ENCODE results near the gene ITGAE. TPM values are rescaled to one million over a fixed set of nuclear protein-coding genes. Genes with fewer than 3 reads are reported as not detected.

ITGAE gene
- total RNA-seq, 1 experiment from 2014 or later: 51.3 TPM

- Histone ChIP-seq H3K4me3 (ENCODE audit: low read length) (peak overlapping the region; percentile 79; the same call in 1 of the 2 replicates), H3K9ac (ENCODE audit: low read length) (peak overlapping the region; percentile 85)
Measured at GRCh38 chr17:3693829-3694231, 107.2 kb downstream of the ITGAE start.

DNA sequence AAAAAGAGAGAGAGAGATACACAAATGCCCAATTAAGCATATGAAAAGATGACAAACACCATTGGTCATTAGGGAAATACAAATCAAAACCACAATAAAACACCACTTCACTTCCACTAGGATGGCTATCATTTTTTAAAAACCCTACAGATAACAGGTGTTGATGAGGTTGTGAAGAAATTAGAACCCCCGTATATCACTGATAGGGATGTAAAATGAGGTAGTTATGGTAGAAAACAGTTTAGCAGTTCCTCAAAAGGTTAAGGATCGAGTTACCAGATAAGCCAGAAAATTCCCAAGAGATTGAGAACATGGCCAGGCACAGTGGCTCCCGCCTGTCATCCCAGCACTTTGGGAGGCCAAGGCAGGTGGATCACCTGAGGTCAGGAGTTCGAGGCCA lies 107.8 kb downstream of the ITGAE start:
- H2AFZ ChIP-seq (ENCODE audit: low read length): no peak overlapping the region
- H3K4me3 ChIP-seq (ENCODE audit: low read length): no peak overlapping the region
- no peaks in the 10 kb centered on the region for H3K36me3 ChIP-seq (ENCODE audit: insufficient read depth, low read length)
- no peaks in the 10 kb centered on the region for H3K27me3 ChIP-seq (ENCODE audit: low read length)
- no peaks in the 10 kb centered on the region for H3K9me2 ChIP-seq (replicated peaks; ENCODE audit: insufficient read depth, low read length)
- H3K9me3 ChIP-seq (ENCODE audit: low read length): no peaks in the 10 kb centered on the region
- H3K4me1 ChIP-seq (ENCODE audit: low read length): peaks cover 71% of the 10 kb centered on the region
- H4K20me1 ChIP-seq (ENCODE audit: insufficient read depth, low read depth, low read length): peaks cover 13% of the 10 kb centered on the region
- H3K27ac ChIP-seq (ENCODE audit: low read length): peak overlapping the region; percentile 85
- no peak overlapping the region for H3K9ac ChIP-seq (ENCODE audit: low read length)
- peak; percentile 50 for DNase-seq
- peak overlapping the region; percentile 55 for H3K4me2 ChIP-seq (ENCODE audit: low read depth, low read length, poor library complexity, severe bottlenecking)
- H3K79me2 ChIP-seq (ENCODE audit: low read length): peaks cover 30% of the 10 kb centered on the region

More at GRCh38 chr17:3693829-3694231, 107.2 kb downstream of the ITGAE start:
- peaks cover 64% of the 10 kb centered on the region for H3K4me1 ChIP-seq (ENCODE audit: low read length)
- peaks cover 13% of the 10 kb centered on the region for H4K20me1 ChIP-seq (ENCODE audit: insufficient read depth, low read depth, low read length)
- H3K27ac ChIP-seq (ENCODE audit: low read length): peak overlapping the region; percentile 85
- no peaks in the 10 kb centered on the region for H3K36me3 ChIP-seq (ENCODE audit: insufficient read depth, low read length)
- peaks cover 30% of the 10 kb centered on the region for H3K79me2 ChIP-seq (ENCODE audit: low read length)
- H3K9me2 ChIP-seq (replicated peaks; ENCODE audit: insufficient read depth, low read length): no peaks in the 10 kb centered on the region
- no peaks in the 10 kb centered on the region for H3K27me3 ChIP-seq (ENCODE audit: low read length)
- peak; percentile 82 for DNase-seq
- peak overlapping the region; percentile 86 for H3K4me2 ChIP-seq (ENCODE audit: low read depth, low read length, poor library complexity, severe bottlenecking)
- H3K9me3 ChIP-seq (ENCODE audit: low read length): no peaks in the 10 kb centered on the region
- no peak overlapping the region for H2AFZ ChIP-seq (ENCODE audit: low read length)

DNA sequence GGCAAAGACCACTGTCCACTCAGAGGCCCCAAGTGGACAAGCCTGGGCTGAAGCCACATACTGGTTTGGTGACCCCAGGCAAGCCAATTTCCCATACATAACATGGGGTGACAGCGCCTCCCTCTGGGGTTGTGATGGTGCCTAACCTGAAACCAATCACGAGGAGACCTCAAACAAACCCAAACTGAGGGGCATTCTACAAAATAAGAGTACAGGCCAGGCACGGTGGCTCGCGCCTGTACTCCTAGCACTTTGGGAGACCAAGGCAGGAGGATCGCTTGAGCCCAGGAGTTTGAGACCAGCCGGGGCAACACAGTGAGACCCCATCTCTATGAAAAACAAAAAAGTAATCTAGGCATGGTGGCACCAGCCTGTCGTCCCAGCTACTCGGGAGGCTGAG lies 108.6 kb downstream of the ITGAE start:
- peak; percentile 65 for DNase-seq
- H3K36me3 ChIP-seq (ENCODE audit: insufficient read depth, low read length): no peaks in the 10 kb centered on the region
- no peaks in the 10 kb centered on the region for H3K9me2 ChIP-seq (replicated peaks; ENCODE audit: insufficient read depth, low read length)
- H3K79me2 ChIP-seq (ENCODE audit: low read length): peaks cover 30% of the 10 kb centered on the region
- no peak overlapping the region for H2AFZ ChIP-seq (ENCODE audit: low read length)
- peaks cover 75% of the 10 kb centered on the region for H3K4me1 ChIP-seq (ENCODE audit: low read length)
- H4K20me1 ChIP-seq (ENCODE audit: insufficient read depth, low read depth, low read length): peaks cover 13% of the 10 kb centered on the region
- no peak overlapping the region for H3K4me3 ChIP-seq (ENCODE audit: low read length)
- peak overlapping the region; percentile 85 for H3K27ac ChIP-seq (ENCODE audit: low read length)
- no peaks in the 10 kb centered on the region for H3K9me3 ChIP-seq (ENCODE audit: low read length)
- no peaks in the 10 kb centered on the region for H3K27me3 ChIP-seq (ENCODE audit: low read length)
- H3K4me2 ChIP-seq (ENCODE audit: low read depth, low read length, poor library complexity, severe bottlenecking): peak overlapping the region; percentile 55
- no peak overlapping the region for H3K9ac ChIP-seq (ENCODE audit: low read length)

DNA sequence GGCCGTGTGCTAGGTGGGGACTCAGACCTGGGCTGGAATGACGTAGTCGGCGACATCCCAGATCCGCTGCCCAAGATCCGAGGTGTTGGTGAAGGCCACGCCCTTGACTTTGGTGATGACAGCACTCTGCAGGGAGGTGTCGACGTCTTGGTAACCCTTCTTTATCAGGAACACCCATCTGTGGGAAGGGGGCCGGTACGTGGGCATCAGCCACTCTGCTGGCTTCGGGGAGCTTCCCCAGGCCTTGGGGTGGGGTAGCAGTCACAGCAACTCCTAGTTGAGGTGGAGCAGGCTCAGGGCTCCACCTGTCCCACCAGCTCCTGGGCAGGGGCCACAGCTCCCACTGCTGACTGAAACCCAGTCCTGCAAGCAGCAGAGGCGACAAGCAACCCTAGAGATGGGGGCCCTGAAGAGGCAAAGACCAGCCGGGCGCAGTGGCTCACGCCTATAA lies 109.3 kb downstream of the ITGAE start:
- H3K9me2 ChIP-seq (replicated peaks; ENCODE audit: insufficient read depth, low read length): no peaks in the 10 kb centered on the region
- H3K9me3 ChIP-seq (ENCODE audit: low read length): no peaks in the 10 kb centered on the region
- no peak overlapping the region for H3K9ac ChIP-seq (ENCODE audit: low read length)
- peaks cover 30% of the 10 kb centered on the region for H3K79me2 ChIP-seq (ENCODE audit: low read length)
- H4K20me1 ChIP-seq (ENCODE audit: insufficient read depth, low read depth, low read length): peaks cover 13% of the 10 kb centered on the region
- H3K36me3 ChIP-seq (ENCODE audit: insufficient read depth, low read length): no peaks in the 10 kb centered on the region
- no peak overlapping the region; the same call in 1 of the 2 replicates for H3K27ac ChIP-seq (ENCODE audit: low read length)
- H3K4me3 ChIP-seq (ENCODE audit: low read length): no peak overlapping the region
- H3K4me1 ChIP-seq (ENCODE audit: low read length): peaks cover 73% of the 10 kb centered on the region
- no peak overlapping the region for H2AFZ ChIP-seq (ENCODE audit: low read length)
- no peak overlapping the region for H3K4me2 ChIP-seq (ENCODE audit: low read depth, low read length, poor library complexity, severe bottlenecking)
- peak; percentile 62 for DNase-seq
- H3K27me3 ChIP-seq (ENCODE audit: low read length): no peaks in the 10 kb centered on the region

GRCh38 chr17:3690094-3690715 lies 110.8 kb downstream of the ITGAE start:
- no peaks in the 10 kb centered on the region for H3K27me3 ChIP-seq (ENCODE audit: low read length)
- peaks cover 28% of the 10 kb centered on the region for H3K79me2 ChIP-seq (ENCODE audit: low read length)
- H3K4me1 ChIP-seq (ENCODE audit: low read length): peaks cover 72% of the 10 kb centered on the region
- no peak overlapping the region for H3K4me3 ChIP-seq (ENCODE audit: low read length)
- no peaks in the 10 kb centered on the region for H3K9me3 ChIP-seq (ENCODE audit: low read length)
- H3K36me3 ChIP-seq (ENCODE audit: insufficient read depth, low read length): no peaks in the 10 kb centered on the region
- no peaks in the 10 kb centered on the region for H3K9me2 ChIP-seq (replicated peaks; ENCODE audit: insufficient read depth, low read length)
- H4K20me1 ChIP-seq (ENCODE audit: insufficient read depth, low read depth, low read length): peaks cover 13% of the 10 kb centered on the region
- no peak for DNase-seq
- peak overlapping the region; percentile 13; the same call in 1 of the 2 replicates for H3K9ac ChIP-seq (ENCODE audit: low read length)
- peak overlapping the region; percentile 90 for H3K27ac ChIP-seq (ENCODE audit: low read length)
- peak overlapping the region; percentile 37 for H3K4me2 ChIP-seq (ENCODE audit: low read depth, low read length, poor library complexity, severe bottlenecking)
- no peak overlapping the region for H2AFZ ChIP-seq (ENCODE audit: low read length)

DNA sequence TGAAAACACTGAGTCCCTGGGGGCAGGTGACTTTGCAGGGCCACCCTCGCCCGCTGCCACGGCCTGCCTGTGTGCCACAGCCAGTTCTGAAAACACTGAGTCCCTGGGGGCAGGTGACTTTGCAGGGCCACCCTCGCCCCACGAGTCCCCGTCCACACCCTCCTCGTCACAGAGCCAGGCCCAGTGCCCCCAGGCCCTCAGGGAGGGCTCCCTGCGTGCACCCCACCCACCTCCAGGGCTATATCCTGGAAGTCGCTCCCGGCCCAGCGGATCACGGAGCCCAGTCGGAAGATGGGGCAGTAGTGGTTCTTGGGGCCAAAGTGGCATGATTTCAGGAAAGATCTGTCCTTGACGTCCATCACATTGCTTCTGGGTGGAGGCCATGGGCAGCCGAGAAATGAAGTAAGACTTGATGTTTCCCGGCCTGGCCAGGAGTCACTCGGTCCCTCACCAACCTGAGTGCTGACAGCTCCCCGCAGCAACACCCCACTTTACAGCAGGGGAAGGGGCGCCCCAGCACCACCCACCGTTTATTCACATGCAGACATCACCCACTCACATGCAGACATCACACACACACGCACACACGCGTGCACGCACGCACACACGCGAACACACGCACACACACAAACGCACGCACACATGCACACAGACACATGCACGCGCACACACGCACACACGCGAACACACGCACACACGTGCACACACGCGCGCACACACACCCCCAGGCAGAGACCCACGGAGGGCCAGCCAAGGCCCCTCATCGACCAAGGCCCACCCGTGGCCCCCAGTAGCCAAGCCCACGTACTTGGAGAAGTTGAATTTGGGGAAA lies 111.5 kb downstream of the ITGAE start:
- H3K9me3 ChIP-seq (ENCODE audit: low read length): no peaks in the 10 kb centered on the region
- H3K27ac ChIP-seq (ENCODE audit: low read length): peak overlapping the region; percentile 90
- H3K4me3 ChIP-seq (ENCODE audit: low read length): no peak overlapping the region
- H2AFZ ChIP-seq (ENCODE audit: low read length): no peak overlapping the region
- H3K36me3 ChIP-seq (ENCODE audit: insufficient read depth, low read length): no peaks in the 10 kb centered on the region
- peak overlapping the region; percentile 21 for H3K9ac ChIP-seq (ENCODE audit: low read length)
- H3K9me2 ChIP-seq (replicated peaks; ENCODE audit: insufficient read depth, low read length): no peaks in the 10 kb centered on the region
- H3K79me2 ChIP-seq (ENCODE audit: low read length): peaks cover 20% of the 10 kb centered on the region
- DNase-seq: no peak
- H4K20me1 ChIP-seq (ENCODE audit: insufficient read depth, low read depth, low read length): peaks cover 13% of the 10 kb centered on the region
- H3K27me3 ChIP-seq (ENCODE audit: low read length): no peaks in the 10 kb centered on the region
- peaks cover 68% of the 10 kb centered on the region for H3K4me1 ChIP-seq (ENCODE audit: low read length)
- H3K4me2 ChIP-seq (ENCODE audit: low read depth, low read length, poor library complexity, severe bottlenecking): peak overlapping the region; percentile 37

DNA sequence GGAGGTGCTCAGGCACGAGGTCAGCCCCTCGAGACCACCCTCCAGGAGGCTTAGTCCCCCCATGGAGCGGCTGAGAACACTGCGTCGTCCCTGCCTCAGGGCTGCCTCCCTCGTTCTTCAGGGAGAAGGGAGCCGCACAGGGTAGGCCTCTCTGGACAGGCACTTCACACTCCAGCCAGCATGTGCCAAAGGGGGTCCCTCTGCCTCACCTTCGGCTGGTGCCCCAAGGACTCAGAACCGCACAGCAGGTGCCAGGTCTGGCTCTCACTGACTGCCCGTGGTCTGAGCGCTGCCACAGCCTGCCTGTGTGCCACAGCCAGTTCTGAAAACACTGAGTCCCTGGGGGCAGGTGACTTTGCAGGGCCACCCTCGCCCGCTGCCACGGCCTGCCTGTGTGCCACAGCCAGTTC lies 112.1 kb downstream of the ITGAE start:
- Histone ChIP-seq H2AFZ (ENCODE audit: low read length) (no peak overlapping the region), H3K27me3 (ENCODE audit: low read length) (no peaks in the 10 kb centered on the region), H3K9me2 (replicated peaks; ENCODE audit: insufficient read depth, low read length) (no peaks in the 10 kb centered on the region), H3K9ac (ENCODE audit: low read length) (peak overlapping the region; percentile 38), H4K20me1 (ENCODE audit: insufficient read depth, low read depth, low read length) (peaks cover 13% of the 10 kb centered on the region), H3K79me2 (ENCODE audit: low read length) (peaks cover 20% of the 10 kb centered on the region), H3K27ac (ENCODE audit: low read length) (peak overlapping the region; percentile 90), H3K36me3 (ENCODE audit: insufficient read depth, low read length) (no peaks in the 10 kb centered on the region), H3K4me3 (ENCODE audit: low read length) (no peak overlapping the region), H3K4me2 (ENCODE audit: low read depth, low read length, poor library complexity, severe bottlenecking) (peak overlapping the region; percentile 35), H3K4me1 (ENCODE audit: low read length) (peaks cover 62% of the 10 kb centered on the region), H3K9me3 (ENCODE audit: low read length) (no peaks in the 10 kb centered on the region)
- no peak for DNase-seq

DNA sequence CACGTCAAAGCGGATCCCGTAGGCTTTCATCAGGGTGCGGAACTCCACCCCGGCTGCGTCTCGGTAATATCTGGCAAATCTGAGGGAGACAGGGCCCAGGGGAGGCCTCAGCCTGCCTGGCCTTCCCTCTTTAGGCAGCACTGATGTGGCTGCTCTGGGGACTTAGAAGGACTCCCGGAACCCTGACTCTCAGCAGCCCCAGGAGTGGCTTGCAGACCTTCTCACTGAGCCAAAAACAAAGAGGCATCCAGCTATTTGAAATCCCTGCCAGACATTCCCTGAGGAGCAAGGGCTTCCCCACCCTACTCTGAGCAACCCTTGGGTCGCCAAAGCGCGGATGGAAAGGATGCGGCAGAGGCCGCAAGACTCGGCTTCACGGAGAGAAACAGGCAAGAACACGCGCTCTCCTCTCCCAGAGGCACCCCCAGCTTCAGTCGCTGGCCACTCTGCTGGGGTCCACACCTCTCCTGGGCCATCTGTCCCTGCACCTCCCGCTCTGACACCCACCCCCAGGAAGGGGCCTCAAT lies 112.9 kb downstream of the ITGAE start:
- Histone ChIP-seq H3K27ac (ENCODE audit: low read length) (peak overlapping the region; percentile 90), H4K20me1 (ENCODE audit: insufficient read depth, low read depth, low read length) (peaks cover 13% of the 10 kb centered on the region), H3K9me2 (replicated peaks; ENCODE audit: insufficient read depth, low read length) (no peaks in the 10 kb centered on the region), H3K27me3 (ENCODE audit: low read length) (no peaks in the 10 kb centered on the region), H3K4me3 (ENCODE audit: low read length) (peak overlapping the region; percentile 2; the same call in 1 of the 2 replicates), H3K36me3 (ENCODE audit: insufficient read depth, low read length) (no peaks in the 10 kb centered on the region), H2AFZ (ENCODE audit: low read length) (no peak overlapping the region), H3K4me1 (ENCODE audit: low read length) (peaks cover 61% of the 10 kb centered on the region), H3K4me2 (ENCODE audit: low read depth, low read length, poor library complexity, severe bottlenecking) (peak overlapping the region; percentile 35), H3K79me2 (ENCODE audit: low read length) (peaks cover 20% of the 10 kb centered on the region), H3K9ac (ENCODE audit: low read length) (peak overlapping the region; percentile 38), H3K9me3 (ENCODE audit: low read length) (no peaks in the 10 kb centered on the region)
- peak; percentile 74 for DNase-seq
